Stomach (tissue), 9 donors: ENCODE data around the gene HAL. TPM values are rescaled to one million over a fixed set of nuclear protein-coding genes. Genes with fewer than 3 reads are reported as not detected.

ENCODE experiments used
- DNase-seq, 2 donors: peaks; one replicate each; pipeline versions ENCODE4 v3.0.0 to v3.0.0-alpha.2; 2013 to 2019
- H3K27ac ChIP-seq, 5 donors: fragments of 200-600 bp in 4 of 5; sonication (generic) in 4 of 5; one replicate each; pipeline ENCODE4 v1.5.1; 2013 to 2019; ENCODE audit warnings: mild to moderate bottlenecking in 1 of 5, moderate library complexity in 1 of 5
- H3K27me3 ChIP-seq, 3 donors: fragments of 200-600 bp; sonication (generic); one replicate each; pipeline ENCODE4 v1.5.1; 2017 to 2019; ENCODE audit warnings: mixed run types in 1 of 3
- H3K36me3 ChIP-seq, 4 donors: fragments of 200-600 bp; sonication (generic); 1 replicate in 3 of 4; 2 replicates in 1 of 4; pipeline ENCODE4 v1.5.1; 2016 to 2019
- H3K4me1 ChIP-seq, 4 donors: fragments of 200-600 bp; sonication (generic); one replicate each; pipeline ENCODE4 v1.5.1; 2016 to 2019
- H3K4me3 ChIP-seq, 4 donors: fragments of 200-600 bp; sonication (generic) in 3 of 4; one replicate each; pipeline ENCODE4 v1.5.1; 2016 to 2019; ENCODE audit warnings: mild to moderate bottlenecking in 1 of 4
- H3K9me3 ChIP-seq, 4 donors: fragments of 200-600 bp; sonication (generic); one replicate each; pipeline ENCODE4 v1.5.1; 2016 to 2019
- EP300 ChIP-seq: sonication (generic); formaldehyde crosslinking; IDR thresholded peaks from one replicate; pipeline ENCODE4 v1.6.1; 2017; ENCODE audit warnings: antibody characterized with exemption
- POLR2A ChIP-seq, 4 donors: fragments of 450-650 bp; IDR thresholded peaks; one replicate each; pipeline ENCODE4 v1.6.1; 2016; ENCODE audit warnings: antibody characterized with exemption in 4 of 4, control low read depth in 2 of 4, mild to moderate bottlenecking in 1 of 4, moderate library complexity in 1 of 4
- POLR2AphosphoS5 ChIP-seq, 3 donors: sonication (generic); formaldehyde crosslinking; IDR thresholded peaks; one replicate each; pipeline ENCODE4 v1.6.1; 2016; ENCODE audit warnings: antibody characterized with exemption in 3 of 3
- WGBS, 5 donors: extraction: QIAGEN DNeasy Blood & Tissue Kit in 3 of 5; methylation state at CpG; one replicate each; pipeline versions ENCODE4 v1.1.5 to v1.1.7; 2013 to 2018; 5-methylcytosine and 5-hydroxymethylcytosine counted together
- intact Hi-C: fragments of 100-400 bp; cut with DNase I; formaldehyde crosslinking; loops from one replicate; pipeline ENCODE4 v1.15.1; 2023; ENCODE audit warnings: low total_unique reads
- polyA plus RNA-seq, 3 donors: library from polyadenylated mRNA; stranded (reverse); fragments of 200-250 nt; gene quantifications; one replicate each; pipeline ENCODE4 v1.2.3, GENCODE V29; 2013
- total RNA-seq, 5 donors: library from RNA; depleted of rRNA; stranded (reverse); fragments of >200 nt; gene quantifications; one replicate each; pipeline versions ENCODE4 v1.1.0 to v1.2.3, GENCODE V29; 2014 to 2016
- TF ChIP-seq, protein P1 (sequence below), 7 experiments: fragments of 450-650 bp in 4 of 7; fragments of 200-600 bp in 3 of 7; sonication (generic) in 3 of 7; IDR thresholded peaks; one replicate each; pipeline ENCODE4 v1.5.1; 2016 to 2019; ENCODE audit warnings: antibody characterized with exemption in 7 of 7, control low read depth in 2 of 7, mild to moderate bottlenecking in 1 of 7
- donor health status: healthy with polysubstance abuse.
- donor health status: Bipolar disorder and iron deficiency.
- donor health status: healthy.

The HAL gene
- total and polyA plus RNA-seq, 8 donors = 0.23 to 85.8 (median 1.8) TPM; not detected in 4

DNA sequence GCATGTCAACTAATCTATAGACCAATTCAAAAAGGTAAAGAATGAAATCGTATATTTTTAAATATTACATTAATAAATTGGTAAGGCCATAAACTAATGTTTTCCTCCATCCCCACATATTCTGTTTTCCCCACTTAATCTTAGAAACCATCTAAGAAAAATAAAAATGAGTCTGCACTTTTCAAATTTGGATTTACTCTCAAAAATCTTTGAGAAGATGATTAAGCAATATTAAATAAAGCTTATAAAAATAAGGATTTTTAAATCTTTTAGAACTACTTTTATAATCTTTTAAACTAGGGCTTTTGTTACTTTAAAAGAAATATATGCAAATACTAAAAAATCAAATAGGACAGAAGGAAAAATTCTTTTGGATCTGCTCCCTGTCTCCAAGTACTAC is 10.6 kb upstream of the HAL start:
- intact Hi-C loops = no loop called here
- TF ChIP-seq POLR2A (IDR thresholded peaks at IDR 0.05) (no peak), POLR2AphosphoS5 (IDR thresholded peaks at IDR 0.05) (no peak), EP300 (no peak)
- TF ChIP-seq, protein P1, sequence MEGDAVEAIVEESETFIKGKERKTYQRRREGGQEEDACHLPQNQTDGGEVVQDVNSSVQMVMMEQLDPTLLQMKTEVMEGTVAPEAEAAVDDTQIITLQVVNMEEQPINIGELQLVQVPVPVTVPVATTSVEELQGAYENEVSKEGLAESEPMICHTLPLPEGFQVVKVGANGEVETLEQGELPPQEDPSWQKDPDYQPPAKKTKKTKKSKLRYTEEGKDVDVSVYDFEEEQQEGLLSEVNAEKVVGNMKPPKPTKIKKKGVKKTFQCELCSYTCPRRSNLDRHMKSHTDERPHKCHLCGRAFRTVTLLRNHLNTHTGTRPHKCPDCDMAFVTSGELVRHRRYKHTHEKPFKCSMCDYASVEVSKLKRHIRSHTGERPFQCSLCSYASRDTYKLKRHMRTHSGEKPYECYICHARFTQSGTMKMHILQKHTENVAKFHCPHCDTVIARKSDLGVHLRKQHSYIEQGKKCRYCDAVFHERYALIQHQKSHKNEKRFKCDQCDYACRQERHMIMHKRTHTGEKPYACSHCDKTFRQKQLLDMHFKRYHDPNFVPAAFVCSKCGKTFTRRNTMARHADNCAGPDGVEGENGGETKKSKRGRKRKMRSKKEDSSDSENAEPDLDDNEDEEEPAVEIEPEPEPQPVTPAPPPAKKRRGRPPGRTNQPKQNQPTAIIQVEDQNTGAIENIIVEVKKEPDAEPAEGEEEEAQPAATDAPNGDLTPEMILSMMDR (IDR thresholded peaks at IDR 0.05) = no peak
- WGBS, 5 donors = 89 to 98% (median 92%) methylated on average over 1 of the region's 1 CpG
- no peak for DNase-seq
- Histone ChIP-seq H3K4me1 (no peaks in the 10 kb centered on the region), H3K36me3 (peaks cover 52 to 99% (median 97%) of the 10 kb centered on the region in 4 donors), H3K27ac (no peak overlapping the region), H3K27me3 (no peaks in the 10 kb centered on the region), H3K4me3 (no peak overlapping the region), H3K9me3 (no peaks in the 10 kb centered on the region)

DNA sequence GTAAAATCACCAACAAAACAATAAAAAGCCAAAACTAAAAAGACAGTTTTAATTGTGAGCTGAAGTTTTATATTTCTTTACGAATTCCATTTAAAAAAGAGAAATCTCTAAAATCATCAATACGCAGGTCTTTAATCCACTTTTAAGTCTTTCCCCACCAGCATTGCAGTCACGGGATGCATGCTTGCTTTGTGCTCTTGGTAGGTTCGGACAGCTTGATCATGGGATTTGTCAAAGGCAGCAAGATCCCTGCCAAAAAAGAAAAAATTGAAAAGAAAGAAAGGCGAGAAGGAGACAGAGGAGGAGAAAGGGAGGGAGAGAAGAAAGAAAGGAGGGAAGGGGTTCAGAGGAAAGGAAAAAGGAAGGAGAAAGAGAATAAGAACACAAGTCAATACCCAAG is 4.7 kb upstream of the HAL start:
- TF ChIP-seq EP300 = no peak
- no peak for TF ChIP-seq POLR2AphosphoS5 (IDR thresholded peaks at IDR 0.05)
- TF ChIP-seq, protein P1 (IDR thresholded peaks at IDR 0.05) = no peak
- TF ChIP-seq POLR2A (IDR thresholded peaks at IDR 0.05) = no peak
- H3K9me3 ChIP-seq = no peaks in the 10 kb centered on the region
- DNase-seq = no peak
- H3K4me3 ChIP-seq = no peak overlapping the region
- H3K36me3 ChIP-seq = peaks cover 26 to 69% (median 62%) of the 10 kb centered on the region in 4 donors
- H3K4me1 ChIP-seq = peaks cover 0 to 10% (median 3%) of the 10 kb centered on the region in 4 donors
- intact Hi-C loops = no loop called here
- H3K27me3 ChIP-seq = no peaks in the 10 kb centered on the region
- no peak overlapping the region for H3K27ac ChIP-seq
- WGBS, 5 donors = 83 to 93% (median 92%) methylated on average over 5 of the region's 5 CpGs

DNA sequence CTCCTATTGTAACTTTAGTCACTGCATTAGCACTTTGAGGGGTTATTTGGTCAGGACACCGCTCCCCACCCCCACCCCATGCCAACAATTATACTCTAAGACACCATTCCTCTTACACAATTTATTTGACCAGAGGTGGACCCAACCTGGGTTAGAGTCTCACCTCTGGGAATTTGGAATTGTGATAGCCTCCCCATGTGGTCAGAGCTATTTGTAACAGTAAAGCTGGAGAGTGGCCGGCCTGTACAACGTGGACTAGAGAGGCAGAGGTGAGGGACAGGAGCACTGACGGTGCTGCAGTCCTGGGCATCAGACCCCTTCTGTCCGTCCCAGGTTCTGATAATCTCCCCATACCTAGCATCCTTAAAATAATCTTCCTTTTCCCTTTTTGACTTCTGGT is 3.3 kb upstream of the HAL start:
- Histone ChIP-seq H3K27ac (no peak overlapping the region), H3K36me3 (peaks cover 13 to 62% (median 49%) of the 10 kb centered on the region in 4 donors), H3K4me3 (no peak overlapping the region), H3K4me1 (peaks cover 0 to 15% (median 3%) of the 10 kb centered on the region in 4 donors), H3K27me3 (no peaks in the 10 kb centered on the region), H3K9me3 (no peaks in the 10 kb centered on the region)
- TF ChIP-seq POLR2A (IDR thresholded peaks at IDR 0.05) (no peak), EP300 (no peak), POLR2AphosphoS5 (IDR thresholded peaks at IDR 0.05) (no peak)
- TF ChIP-seq, protein P1 (IDR thresholded peaks at IDR 0.05) = no peak
- 72 to 90% (median 81%) methylated on average over 5 of the region's 5 CpGs for WGBS, 5 donors
- no peak for DNase-seq
- intact Hi-C loops = no loop called here

DNA sequence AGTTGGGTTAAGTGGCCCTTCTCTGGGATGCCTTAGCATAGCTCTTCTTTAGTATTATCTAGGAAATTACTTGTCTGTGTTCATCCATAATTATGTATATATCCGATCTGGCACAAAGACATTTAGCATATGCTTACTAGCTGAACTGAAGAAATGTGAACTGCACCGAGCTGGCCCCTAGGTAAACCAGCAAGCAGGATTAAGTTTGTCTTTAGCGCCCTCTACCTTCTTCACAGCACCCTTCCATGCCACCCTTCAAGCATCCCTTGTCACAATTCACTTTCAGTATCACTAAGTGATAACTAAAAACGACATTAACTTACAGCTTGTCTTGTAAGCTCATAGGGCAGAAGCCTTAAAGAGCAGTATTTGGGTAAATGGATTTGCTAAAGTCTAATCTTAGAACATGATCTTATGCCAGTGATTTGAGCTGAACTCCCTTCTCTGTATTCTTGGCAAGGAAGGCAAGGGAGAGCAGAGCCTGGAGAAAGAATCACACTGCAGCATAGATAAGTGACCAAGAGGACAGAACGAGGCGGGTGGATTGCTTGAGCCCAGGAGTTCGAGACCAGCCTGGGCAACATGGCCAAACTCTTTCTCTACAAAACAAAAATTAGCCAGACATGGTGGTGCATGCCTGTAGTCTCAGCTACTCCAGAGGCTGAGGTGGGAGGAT is 2.6 kb upstream of the HAL start:
- peak in 1 of 2 donors; percentile 85 for DNase-seq
- H3K4me3 ChIP-seq = no peak overlapping the region
- H3K9me3 ChIP-seq = no peaks in the 10 kb centered on the region
- TF ChIP-seq POLR2AphosphoS5 (IDR thresholded peaks at IDR 0.05) = no peak
- TF ChIP-seq, protein P1 (IDR thresholded peaks at IDR 0.05) = peak in 4 of 7 experiments; percentile 56 to 67 (median 62)
- peaks cover 8 to 55% (median 41%) of the 10 kb centered on the region in 4 donors for H3K36me3 ChIP-seq
- 18 to 28% (median 22%) methylated on average over 7 of the region's 7 CpGs for WGBS, 5 donors
- no peaks in the 10 kb centered on the region for H3K27me3 ChIP-seq
- intact Hi-C loops = no loop called here
- H3K27ac ChIP-seq = no peak overlapping the region
- peaks cover 0 to 15% (median 3%) of the 10 kb centered on the region in 4 donors for H3K4me1 ChIP-seq
